HepG2 (cell line): Measurements from ENCODE around the gene NEAT1. TPM values are rescaled to one million over a fixed set of nuclear protein-coding genes. Genes with fewer than 3 reads are reported as not detected.

Source experiments
- ARNT ChIP-seq: fragments of 450-650 bp; IDR thresholded peaks from 2 replicates; pipeline ENCODE4 v1.6.1; 2017
- GFI1 ChIP-seq: sonication (generic); formaldehyde crosslinking; IDR thresholded peaks from 2 replicates; pipeline ENCODE4 v1.5.0; 2020; ENCODE audit warnings: missing genetic modification reagents, mild to moderate bottlenecking, borderline replicate concordance
- REL ChIP-seq: sonication (generic); formaldehyde crosslinking; conservative IDR thresholded peaks from 2 replicates; pipeline ENCODE4 v1.8.0; 2022; ENCODE audit warnings: mild to moderate bottlenecking, missing genetic modification reagents, moderate library complexity
- SAP130 ChIP-seq: IDR thresholded peaks from 2 replicates; pipeline ENCODE4 v1.6.1; 2016; ENCODE audit warnings: low read depth
- TGIF2 ChIP-seq: IDR thresholded peaks from 2 replicates; pipeline ENCODE4 v1.6.1; 2016; ENCODE audit warnings: control low read depth, missing compliant biosample characterization
- ZFP36 ChIP-seq: fragments of 150-350 bp; IDR thresholded peaks from 2 replicates; pipeline ENCODE4 v1.6.1; 2018; ENCODE audit warnings: borderline replicate concordance, low read length, low read depth; ENCODE audit not compliant: partially characterized antibody
- ZNF282 ChIP-seq: fragments of 450-650 bp; IDR thresholded peaks from 2 replicates; pipeline ENCODE4 v1.6.1; 2018; ENCODE audit not compliant: partially characterized antibody
- ZNF639 ChIP-seq: conservative IDR thresholded peaks from 2 replicates; pipeline ENCODE4 v1.6.1; 2018; ENCODE audit warnings: missing genetic modification reagents
- ZNF710 ChIP-seq: sonication (generic); formaldehyde crosslinking; IDR thresholded peaks from 2 replicates; pipeline ENCODE4 v1.5.0; 2020; ENCODE audit warnings: mild to moderate bottlenecking, missing genetic modification reagents, borderline replicate concordance
- polyA plus RNA-seq, 8 experiments: library from polyadenylated mRNA; depleted of rRNA in 3 of 8; stranded (reverse) in 7 of 8; unstranded in 1 of 8; fragments of >200 nt; fragmentation: Illumina TruSeq in 4 of 8; extraction: Trizol in 4 of 8; gene quantifications; 2 replicates each; pipeline versions ENCODE4 v1.2.1 to v1.2.3, GENCODE V29; 2011 to 2016; ENCODE audit warnings: low read depth in 4 of 8, missing spikeins in 1 of 8, mixed read lengths in 1 of 8; ENCODE audit not compliant: insufficient read depth in 1 of 8
- total RNA-seq, 5 experiments: library from RNA; depleted of rRNA; stranded (reverse); fragments of >200 nt; fragmentation: Illumina TruSeq; extraction: Trizol; gene quantifications; 2 replicates each; pipeline ENCODE4 v1.2.3, GENCODE V29; 2016; ENCODE audit warnings: low read depth in 1 of 5
- TF ChIP-seq, protein P1 (sequence below), 2 experiments: IDR thresholded peaks; 2 replicates each; pipeline ENCODE4 v1.6.1; 2011 to 2012; ENCODE audit warnings: low read length in 2 of 2, borderline replicate concordance in 1 of 2, low read depth in 1 of 2, mild to moderate bottlenecking in 1 of 2, moderate library complexity in 1 of 2
- TF ChIP-seq, protein P2 (sequence below): sonication (generic); formaldehyde crosslinking; IDR thresholded peaks from 2 replicates; pipeline ENCODE4 v1.9.0; 2021; ENCODE audit warnings: mild to moderate bottlenecking, missing genetic modification reagents
- TF ChIP-seq, protein P3 (sequence below): sonication (generic); formaldehyde crosslinking; IDR thresholded peaks from 2 replicates; pipeline ENCODE4 v1.4.0; 2020; ENCODE audit warnings: mild to moderate bottlenecking, missing genetic modification reagents

The NEAT1 gene
- total and polyA plus RNA-seq, 2 of the 13 experiments (the other 11 are each of a cell fraction or from before 2014, with no cell fraction given): 20.5 to 41.2 TPM

DNA sequence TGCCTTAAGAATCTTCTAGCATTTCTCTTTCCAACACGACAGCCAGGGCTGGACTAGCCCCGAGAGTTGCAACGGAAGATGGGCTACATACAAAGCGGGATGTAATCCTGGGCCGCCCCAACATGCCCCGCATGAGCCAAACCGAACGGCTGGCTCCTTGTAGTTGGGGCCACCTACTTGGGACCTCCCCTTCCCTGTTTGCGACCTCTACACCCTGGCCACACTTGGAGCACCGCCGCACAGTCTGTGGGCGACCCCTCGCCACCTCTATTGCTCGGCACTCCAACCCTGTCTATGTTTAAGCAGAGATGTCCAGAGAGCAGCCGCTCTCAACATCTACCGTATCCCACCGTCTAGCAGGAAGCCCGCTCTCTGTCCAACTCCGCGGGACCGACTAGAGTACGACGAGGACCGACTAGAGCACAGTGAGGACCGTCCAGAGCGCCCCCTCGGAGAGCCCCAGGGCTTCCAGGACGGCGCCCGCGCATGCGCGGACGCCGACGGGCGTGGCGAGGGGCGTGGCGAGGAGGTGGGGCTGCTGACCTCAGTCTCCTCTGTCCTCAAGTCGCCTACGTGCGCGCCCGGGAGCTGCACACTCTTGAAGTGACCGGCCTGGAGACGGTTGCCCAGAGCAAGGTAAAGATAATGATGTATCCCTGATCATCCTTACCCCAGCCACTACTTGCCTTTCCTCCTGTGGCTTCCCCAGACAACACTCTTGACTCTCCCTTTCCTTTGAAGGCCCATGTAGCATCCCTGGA lies 32.3 kb downstream of the NEAT1 start (continued):
- TF ChIP-seq, protein P1, sequence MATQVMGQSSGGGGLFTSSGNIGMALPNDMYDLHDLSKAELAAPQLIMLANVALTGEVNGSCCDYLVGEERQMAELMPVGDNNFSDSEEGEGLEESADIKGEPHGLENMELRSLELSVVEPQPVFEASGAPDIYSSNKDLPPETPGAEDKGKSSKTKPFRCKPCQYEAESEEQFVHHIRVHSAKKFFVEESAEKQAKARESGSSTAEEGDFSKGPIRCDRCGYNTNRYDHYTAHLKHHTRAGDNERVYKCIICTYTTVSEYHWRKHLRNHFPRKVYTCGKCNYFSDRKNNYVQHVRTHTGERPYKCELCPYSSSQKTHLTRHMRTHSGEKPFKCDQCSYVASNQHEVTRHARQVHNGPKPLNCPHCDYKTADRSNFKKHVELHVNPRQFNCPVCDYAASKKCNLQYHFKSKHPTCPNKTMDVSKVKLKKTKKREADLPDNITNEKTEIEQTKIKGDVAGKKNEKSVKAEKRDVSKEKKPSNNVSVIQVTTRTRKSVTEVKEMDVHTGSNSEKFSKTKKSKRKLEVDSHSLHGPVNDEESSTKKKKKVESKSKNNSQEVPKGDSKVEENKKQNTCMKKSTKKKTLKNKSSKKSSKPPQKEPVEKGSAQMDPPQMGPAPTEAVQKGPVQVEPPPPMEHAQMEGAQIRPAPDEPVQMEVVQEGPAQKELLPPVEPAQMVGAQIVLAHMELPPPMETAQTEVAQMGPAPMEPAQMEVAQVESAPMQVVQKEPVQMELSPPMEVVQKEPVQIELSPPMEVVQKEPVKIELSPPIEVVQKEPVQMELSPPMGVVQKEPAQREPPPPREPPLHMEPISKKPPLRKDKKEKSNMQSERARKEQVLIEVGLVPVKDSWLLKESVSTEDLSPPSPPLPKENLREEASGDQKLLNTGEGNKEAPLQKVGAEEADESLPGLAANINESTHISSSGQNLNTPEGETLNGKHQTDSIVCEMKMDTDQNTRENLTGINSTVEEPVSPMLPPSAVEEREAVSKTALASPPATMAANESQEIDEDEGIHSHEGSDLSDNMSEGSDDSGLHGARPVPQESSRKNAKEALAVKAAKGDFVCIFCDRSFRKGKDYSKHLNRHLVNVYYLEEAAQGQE (IDR thresholded peaks at IDR 0.05; ENCODE audit: borderline replicate concordance in 1 of 2, low read depth in 1 of 2, low read length in 2 of 2): no peak
- peak; percentile 56; the same call in 1 of the 2 replicates for TF ChIP-seq ZNF710 (CRISPR knock-in tag)
- no peak for TF ChIP-seq ZFP36
- TF ChIP-seq, protein P2, sequence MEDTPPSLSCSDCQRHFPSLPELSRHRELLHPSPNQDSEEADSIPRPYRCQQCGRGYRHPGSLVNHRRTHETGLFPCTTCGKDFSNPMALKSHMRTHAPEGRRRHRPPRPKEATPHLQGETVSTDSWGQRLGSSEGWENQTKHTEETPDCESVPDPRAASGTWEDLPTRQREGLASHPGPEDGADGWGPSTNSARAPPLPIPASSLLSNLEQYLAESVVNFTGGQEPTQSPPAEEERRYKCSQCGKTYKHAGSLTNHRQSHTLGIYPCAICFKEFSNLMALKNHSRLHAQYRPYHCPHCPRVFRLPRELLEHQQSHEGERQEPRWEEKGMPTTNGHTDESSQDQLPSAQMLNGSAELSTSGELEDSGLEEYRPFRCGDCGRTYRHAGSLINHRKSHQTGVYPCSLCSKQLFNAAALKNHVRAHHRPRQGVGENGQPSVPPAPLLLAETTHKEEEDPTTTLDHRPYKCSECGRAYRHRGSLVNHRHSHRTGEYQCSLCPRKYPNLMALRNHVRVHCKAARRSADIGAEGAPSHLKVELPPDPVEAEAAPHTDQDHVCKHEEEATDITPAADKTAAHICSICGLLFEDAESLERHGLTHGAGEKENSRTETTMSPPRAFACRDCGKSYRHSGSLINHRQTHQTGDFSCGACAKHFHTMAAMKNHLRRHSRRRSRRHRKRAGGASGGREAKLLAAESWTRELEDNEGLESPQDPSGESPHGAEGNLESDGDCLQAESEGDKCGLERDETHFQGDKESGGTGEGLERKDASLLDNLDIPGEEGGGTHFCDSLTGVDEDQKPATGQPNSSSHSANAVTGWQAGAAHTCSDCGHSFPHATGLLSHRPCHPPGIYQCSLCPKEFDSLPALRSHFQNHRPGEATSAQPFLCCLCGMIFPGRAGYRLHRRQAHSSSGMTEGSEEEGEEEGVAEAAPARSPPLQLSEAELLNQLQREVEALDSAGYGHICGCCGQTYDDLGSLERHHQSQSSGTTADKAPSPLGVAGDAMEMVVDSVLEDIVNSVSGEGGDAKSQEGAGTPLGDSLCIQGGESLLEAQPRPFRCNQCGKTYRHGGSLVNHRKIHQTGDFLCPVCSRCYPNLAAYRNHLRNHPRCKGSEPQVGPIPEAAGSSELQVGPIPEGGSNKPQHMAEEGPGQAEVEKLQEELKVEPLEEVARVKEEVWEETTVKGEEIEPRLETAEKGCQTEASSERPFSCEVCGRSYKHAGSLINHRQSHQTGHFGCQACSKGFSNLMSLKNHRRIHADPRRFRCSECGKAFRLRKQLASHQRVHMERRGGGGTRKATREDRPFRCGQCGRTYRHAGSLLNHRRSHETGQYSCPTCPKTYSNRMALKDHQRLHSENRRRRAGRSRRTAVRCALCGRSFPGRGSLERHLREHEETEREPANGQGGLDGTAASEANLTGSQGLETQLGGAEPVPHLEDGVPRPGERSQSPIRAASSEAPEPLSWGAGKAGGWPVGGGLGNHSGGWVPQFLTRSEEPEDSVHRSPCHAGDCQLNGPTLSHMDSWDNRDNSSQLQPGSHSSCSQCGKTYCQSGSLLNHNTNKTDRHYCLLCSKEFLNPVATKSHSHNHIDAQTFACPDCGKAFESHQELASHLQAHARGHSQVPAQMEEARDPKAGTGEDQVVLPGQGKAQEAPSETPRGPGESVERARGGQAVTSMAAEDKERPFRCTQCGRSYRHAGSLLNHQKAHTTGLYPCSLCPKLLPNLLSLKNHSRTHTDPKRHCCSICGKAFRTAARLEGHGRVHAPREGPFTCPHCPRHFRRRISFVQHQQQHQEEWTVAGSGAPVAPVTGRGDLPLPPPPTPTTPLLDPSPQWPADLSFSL (CRISPR knock-in tag): no peak
- TF ChIP-seq, protein P3, sequence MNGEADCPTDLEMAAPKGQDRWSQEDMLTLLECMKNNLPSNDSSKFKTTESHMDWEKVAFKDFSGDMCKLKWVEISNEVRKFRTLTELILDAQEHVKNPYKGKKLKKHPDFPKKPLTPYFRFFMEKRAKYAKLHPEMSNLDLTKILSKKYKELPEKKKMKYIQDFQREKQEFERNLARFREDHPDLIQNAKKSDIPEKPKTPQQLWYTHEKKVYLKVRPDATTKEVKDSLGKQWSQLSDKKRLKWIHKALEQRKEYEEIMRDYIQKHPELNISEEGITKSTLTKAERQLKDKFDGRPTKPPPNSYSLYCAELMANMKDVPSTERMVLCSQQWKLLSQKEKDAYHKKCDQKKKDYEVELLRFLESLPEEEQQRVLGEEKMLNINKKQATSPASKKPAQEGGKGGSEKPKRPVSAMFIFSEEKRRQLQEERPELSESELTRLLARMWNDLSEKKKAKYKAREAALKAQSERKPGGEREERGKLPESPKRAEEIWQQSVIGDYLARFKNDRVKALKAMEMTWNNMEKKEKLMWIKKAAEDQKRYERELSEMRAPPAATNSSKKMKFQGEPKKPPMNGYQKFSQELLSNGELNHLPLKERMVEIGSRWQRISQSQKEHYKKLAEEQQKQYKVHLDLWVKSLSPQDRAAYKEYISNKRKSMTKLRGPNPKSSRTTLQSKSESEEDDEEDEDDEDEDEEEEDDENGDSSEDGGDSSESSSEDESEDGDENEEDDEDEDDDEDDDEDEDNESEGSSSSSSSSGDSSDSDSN (CRISPR knock-in tag): no peak
- no peak for TF ChIP-seq REL
- no peak for TF ChIP-seq ZNF282
- TF ChIP-seq GFI1 (CRISPR knock-in tag): no peak
- no peak for TF ChIP-seq TGIF2 (CRISPR knock-in tag)
- TF ChIP-seq SAP130 (CRISPR knock-in tag): peak; percentile 82
- TF ChIP-seq ZNF639 (CRISPR knock-in tag): no peak
- TF ChIP-seq ARNT: no peak
